GM18870 (cell line): ENCODE data around the gene SIAE.

Experiments
- ATAC-seq: cut with Tn5 transposase; IDR thresholded peaks from one replicate; pipeline ENCODE4 v1.9.1; 2021; ENCODE audit warnings: moderate library complexity; ENCODE audit not compliant: unreplicated experiment

The SIAE gene

GRCh38 chr11:124667601-124668000 is 5.9 kb downstream of the SIAE start:
- no peak for ATAC-seq

GRCh38 chr11:124663861-124664260 is 9.7 kb downstream of the SIAE start:
- no peak for ATAC-seq

DNA sequence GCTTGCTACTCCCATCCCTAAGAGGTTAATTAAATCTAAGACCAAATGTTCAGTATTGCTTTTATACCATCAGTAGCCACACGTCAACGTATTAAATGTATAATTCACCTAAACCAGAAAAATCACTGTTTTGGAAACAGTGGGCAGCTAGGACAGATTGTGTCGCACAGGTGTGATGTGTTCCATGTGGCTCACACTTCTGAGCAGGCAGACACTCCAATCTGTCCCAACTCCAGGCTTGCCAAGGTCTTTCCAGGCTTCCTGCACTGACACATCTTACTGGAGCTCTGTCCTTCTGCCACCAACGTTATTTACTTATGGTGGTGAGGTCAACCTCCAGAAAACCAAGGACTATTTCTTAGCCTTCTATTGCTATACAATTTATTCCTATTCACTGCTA is 11.4 kb downstream of the SIAE start:
- ATAC-seq: no peak

DNA sequence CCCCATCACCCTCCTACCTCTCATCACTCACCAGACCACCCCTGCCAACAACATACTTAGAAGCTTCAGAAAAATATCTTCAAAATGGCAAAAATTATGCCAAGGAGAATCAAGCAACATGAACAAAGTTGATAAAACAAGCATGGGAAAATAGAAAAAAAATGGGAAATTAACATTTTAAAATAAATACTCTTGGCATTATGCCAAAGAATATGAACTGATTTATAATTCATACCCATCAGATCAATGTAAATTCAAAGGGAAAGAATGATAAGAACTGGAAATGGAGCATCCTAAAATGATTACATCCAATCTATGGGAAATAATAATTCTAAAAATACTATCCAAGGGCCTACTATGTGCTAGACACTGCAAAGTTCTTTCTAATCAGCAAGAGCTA is 12.0 kb downstream of the SIAE start:
- ATAC-seq: no peak

GRCh38 chr11:124658986-124659385 is 14.6 kb downstream of the SIAE start:
- ATAC-seq: no peak

DNA sequence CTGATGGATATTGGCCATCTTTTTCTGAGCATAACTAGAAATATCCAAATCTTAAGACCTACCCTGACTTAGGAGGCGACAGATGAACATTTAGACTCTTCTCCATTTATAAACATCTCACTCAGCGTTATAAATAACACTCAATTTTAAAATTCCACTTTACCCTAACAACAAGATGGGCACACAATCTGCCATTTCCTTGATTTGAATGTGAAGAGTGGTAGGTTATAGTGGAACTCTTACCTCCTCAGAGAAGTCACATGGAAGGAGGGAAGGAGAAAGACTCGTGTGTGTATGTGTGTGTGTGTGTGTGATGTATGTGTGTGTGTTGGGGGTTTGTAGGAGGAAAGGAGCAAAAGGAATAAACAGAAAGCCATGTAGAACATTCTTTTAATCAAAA is 15.0 kb downstream of the SIAE start:
- no peak for ATAC-seq

DNA sequence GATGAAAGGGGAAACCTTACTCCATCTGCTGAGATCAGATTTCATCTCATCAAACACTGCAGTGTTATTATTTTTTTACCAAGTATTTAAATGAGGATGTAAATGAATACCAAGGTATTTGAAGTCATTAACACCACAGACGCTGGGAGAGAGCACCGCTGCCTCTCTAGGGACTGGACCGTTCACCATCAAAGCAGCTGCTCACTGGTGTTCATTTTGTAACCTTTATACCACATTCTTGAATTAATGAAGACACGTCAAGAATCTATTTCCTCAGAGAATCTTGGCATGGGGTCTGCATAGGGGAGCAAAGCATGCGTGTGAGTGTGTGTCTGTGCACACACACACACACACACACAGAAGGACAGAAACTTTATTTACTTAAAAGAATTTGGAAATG is 15.6 kb downstream of the SIAE start:
- no peak for ATAC-seq

DNA sequence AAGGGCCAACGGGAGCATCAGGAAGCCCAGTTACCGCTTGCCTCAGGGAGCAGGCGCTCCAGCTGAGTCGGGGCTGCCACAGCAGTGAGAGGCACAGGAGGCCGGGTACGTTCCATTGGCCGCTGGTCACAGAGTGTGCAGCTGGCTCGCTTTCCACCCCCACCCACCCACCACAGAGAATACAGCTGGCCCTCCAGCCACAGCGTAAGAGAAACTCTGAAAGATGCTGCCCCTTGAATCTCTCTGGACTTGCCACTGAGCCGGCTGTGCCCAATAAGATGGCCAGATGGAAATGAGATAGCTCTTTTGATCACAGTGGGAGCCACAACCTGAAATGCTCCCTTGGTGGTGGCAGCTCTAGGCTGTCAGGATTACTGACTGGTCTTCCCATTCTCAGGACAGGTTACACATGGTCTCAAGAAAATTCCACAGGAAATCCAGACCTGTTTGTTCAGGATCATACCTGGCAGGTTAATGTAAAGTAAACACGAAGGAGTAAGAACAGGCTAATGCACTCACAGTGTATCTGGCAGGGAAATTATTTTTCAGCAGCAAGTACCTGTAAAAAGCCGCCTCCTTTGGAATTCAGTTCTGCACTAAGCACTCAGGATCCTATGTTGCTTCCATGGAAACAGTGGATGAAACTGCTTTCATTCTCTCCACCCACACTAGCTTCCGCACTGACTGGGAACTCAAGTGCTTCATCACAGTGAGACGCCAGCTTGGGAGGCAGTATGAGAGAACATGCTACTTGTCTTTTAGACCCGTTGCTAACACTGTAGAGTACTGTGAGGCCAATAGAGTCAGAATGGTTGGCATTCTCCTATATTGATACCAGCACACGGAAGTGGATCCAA is 16.5 kb downstream of the SIAE start:
- ATAC-seq: no peak

DNA sequence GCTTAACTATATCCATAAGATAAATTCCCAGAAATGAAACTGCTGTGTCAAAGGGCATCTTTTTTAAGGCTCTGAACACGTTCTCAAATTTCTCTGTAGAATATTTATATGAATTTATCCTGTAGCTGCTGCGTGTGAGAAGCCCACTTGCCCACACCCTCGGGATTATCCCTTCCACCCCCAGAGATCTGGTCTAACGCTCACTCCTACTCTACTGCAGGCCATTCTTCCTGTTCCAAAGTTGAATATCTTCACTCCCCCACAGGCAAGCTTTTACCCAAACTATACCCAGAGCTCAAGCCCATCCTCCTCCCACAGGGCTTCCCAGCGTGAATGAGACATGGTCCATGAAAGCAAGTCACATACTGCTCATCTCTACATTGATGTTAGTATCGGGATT is 24.9 kb downstream of the SIAE start:
- no peak for ATAC-seq

DNA sequence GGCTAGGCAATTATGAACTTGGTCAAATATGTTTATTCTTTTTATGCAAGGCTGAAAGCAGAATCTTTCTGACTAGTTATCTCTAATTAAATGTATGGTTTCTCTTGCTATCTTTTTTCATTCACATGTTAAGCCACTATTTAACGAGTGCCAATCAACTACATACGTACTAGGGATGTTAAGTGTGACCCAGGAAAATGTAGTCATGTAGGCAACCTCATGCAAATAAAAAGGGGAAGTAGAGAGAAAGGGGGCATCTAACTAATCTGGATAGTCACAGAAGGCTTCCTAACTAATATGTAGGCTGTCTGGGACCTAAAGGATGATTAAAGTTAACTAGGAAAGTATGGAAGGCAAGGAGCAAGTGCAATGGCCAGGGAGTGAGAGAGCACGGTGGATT is 27.4 kb downstream of the SIAE start:
- ATAC-seq: no peak

DNA sequence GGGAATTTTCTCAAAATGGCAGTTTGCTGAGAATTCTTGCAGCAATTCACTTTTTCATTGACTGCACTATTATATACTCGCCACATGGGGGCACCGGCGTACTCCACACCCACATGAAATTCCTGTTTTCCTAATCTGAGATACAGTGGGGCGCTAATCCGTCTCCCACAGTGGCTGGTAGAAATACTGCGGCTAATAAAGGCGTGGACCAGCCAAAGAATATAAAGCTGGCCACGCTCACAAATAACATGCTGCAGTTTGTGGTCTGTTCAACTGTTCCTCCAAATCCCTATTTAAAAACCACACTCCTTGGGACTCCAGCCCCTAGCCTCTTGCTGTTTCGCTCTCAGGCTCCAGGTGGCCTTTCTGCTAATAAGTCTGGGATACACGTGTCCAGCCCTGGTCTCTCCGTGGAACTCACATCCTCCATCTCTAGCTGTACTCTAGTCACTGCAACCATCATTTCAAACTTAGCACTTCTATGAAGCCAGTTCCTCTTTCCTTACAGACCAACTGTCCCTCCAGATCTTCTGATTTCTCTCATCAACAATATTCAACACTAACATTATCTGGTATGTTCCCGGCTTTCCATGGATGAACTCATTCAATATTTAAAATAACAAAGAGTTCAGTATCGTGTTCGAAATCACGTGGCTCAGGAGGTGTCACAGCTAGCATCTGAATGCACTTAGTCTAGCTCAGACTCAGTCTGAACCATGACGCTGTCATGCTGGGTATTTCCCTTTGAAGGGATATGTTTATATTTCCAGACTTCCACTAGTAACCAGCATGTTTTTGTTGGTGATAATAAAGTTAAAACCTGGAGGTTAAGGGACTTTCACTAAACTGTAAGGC is 28.9 kb downstream of the SIAE start:
- ATAC-seq: no peak

DNA sequence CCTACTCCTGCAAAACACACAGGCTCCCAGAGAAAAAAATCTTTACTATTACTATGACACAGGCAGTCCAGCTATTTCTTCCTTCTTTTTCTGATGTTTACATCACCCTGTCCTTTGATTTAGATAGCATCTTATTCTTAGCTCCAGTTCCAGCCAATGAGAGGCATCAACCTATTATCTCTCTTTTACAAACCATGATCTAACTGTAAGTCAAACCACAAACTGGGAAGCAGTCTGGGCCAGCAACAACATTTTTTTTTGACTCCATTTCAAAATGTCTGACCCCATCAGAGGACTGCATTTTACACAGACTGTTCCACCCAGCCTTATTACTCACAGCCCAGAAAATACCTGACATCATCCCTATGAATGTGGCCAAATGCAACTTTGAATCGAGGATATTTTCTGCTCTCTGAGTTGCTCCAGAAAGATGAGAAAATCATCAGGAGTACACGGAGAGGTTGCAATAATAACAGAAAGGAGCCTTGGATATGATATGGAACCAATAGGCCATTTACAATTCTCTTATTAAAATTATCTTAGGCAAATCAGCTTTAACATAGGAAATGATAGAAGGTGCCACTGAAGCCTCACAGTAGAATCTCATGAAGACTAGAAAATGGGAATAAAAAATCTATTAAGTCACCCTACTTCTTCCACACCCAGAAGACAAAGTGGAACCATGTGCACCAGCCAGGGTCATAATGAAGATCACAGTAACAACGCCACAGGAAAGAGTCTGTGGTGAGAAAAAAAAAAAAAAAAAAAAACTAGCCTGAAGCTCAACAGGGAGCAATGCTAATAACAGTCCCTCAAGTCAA is 29.7 kb downstream of the SIAE start:
- ATAC-seq: no peak

- ATAC-seq: no peak
Measured at GRCh38 chr11:124643042-124643604, 30.4 kb downstream of the SIAE start.

- ATAC-seq: no peak
Measured at GRCh38 chr11:124642628-124643027, 30.9 kb downstream of the SIAE start.

DNA sequence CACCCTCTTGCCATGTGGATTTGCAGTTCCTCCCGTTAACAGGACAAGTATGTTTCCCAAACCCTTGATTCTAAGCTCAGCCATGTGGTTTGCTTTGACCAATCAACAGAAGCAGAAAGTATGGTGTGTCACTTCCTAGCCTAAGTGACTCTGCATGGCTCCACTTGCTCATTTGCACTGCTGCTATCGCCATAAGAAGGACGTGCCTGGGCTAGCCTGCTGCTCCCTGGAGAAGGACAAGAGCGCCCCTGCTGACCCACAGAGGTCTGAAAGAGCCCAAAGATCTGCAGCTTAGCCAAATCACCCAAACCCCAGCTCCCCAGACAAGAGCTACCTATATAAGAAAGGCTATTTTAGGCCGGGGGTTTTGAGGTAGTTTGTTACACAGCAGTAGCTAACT is 32.9 kb downstream of the SIAE start:
- no peak for ATAC-seq

DNA sequence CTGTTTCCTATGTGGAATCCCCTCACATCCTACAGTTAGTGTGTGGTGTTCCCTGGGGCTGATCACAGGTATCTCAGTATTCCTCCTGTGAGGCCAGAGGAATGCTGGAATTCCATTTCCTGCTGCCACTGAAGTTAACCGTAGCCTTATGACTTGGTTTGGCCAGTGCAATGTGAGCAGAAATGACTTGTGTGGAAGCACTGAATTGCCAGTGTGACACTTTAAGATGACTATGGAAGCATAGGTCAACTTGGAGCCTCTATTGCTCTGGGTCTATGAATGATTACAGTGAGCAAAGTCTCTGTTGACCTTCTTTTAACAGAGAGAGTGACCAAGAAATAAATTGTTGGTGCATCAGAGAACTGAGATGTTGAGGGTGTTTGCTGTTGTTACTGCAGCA is 34.4 kb downstream of the SIAE start:
- no peak for ATAC-seq

- no peak for ATAC-seq
Measured at GRCh38 chr11:124638500-124638899, 35.0 kb downstream of the SIAE start.

DNA sequence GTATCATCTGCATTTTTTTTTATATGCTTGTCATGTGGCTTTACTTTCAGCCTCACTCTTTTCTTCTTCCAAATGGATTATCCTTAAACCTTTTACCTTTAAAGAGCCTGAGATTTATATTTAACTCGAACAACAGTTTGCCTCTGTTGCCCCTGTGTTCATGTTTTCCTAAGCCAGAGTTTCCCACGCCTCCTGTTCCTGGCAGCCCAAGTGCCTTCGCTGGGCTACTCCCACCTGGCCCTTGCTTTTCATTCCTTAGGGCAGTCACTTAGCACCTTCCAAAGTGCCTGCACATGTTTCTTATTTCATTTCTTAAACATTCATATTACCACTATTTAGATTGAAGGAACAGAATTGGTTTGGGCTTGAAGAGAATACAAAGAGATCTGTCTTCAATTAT is 37.6 kb downstream of the SIAE start:
- ATAC-seq: no peak

- no peak for ATAC-seq
Measured at GRCh38 chr11:124633355-124633754, 40.2 kb downstream of the SIAE start.

- ATAC-seq: no peak
Measured at GRCh38 chr11:124629961-124630360, 43.6 kb downstream of the SIAE start.

DNA sequence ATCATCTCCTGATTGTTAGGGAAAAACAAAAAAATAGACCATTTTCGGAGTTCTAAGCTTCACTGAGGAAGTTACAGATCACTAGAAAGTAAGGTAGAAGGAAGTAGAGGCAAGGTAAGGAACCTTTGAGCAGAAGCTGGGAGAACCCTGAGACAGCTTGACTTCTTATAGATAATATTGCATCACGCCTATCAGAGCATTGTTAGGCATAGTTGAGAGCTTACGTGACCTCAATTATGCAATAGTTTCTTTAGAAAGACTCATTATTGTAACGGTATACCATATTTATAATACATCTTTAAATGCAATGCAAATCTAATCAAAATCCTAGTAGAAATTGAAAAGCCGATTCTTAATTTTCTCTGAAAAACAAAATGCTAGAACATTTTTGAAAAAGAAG is 46.0 kb downstream of the SIAE start:
- no peak for ATAC-seq
